Rectal smooth muscle tissue (tissue), 1 donor: ENCODE measurements around the gene APOA4.

Experiments used
- H3K27ac ChIP-seq: one replicate; pipeline ENCODE4 v1.7.0; 2013; ENCODE audit warnings: low read depth, low read length, inconsistent platforms
- H3K27me3 ChIP-seq: one replicate; pipeline ENCODE4 v1.7.0; 2013; ENCODE audit warnings: low read length; ENCODE audit not compliant: control insufficient read depth, insufficient read depth
- H3K36me3 ChIP-seq: one replicate; pipeline ENCODE4 v1.7.0; 2013; ENCODE audit warnings: low read length; ENCODE audit not compliant: control insufficient read depth, insufficient read depth
- H3K4me1 ChIP-seq: one replicate; pipeline ENCODE4 v1.7.0; 2013; ENCODE audit warnings: low read length; ENCODE audit not compliant: control insufficient read depth, insufficient read depth
- H3K4me3 ChIP-seq: one replicate; pipeline ENCODE4 v1.7.0; 2013; ENCODE audit warnings: low read length
- H3K9ac ChIP-seq: one replicate; pipeline ENCODE4 v1.7.0; 2013; ENCODE audit warnings: low read length

The APOA4 gene

DNA sequence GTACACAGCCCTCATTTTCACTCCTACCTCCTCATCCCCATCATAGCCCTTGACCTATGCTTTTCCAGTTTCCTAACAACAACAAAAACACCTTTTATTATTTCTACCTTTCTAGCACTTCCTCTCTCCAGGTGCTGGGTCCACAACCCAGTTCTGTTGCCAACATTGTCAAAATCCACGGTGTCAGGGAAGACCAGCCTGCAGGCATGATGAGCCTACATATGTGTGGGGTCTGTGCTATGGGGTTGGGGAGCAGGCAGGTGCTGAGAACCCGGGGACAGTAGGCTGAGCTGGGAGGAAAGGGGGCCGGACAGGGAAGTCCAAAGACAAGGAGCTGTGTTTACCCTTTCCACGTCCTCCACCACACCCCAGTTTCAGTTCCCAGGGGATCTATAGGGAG is 34.6 kb downstream of the APOA4 start:
- H3K27me3 ChIP-seq: no peaks in the 10 kb centered on the region
- H3K4me3 ChIP-seq: peak overlapping the region; percentile 82
- H3K36me3 ChIP-seq: peaks cover 19% of the 10 kb centered on the region
- H3K9ac ChIP-seq: peak overlapping the region; percentile 63
- H3K4me1 ChIP-seq: peaks cover 7% of the 10 kb centered on the region
- peak overlapping the region; percentile 72 for H3K27ac ChIP-seq

DNA sequence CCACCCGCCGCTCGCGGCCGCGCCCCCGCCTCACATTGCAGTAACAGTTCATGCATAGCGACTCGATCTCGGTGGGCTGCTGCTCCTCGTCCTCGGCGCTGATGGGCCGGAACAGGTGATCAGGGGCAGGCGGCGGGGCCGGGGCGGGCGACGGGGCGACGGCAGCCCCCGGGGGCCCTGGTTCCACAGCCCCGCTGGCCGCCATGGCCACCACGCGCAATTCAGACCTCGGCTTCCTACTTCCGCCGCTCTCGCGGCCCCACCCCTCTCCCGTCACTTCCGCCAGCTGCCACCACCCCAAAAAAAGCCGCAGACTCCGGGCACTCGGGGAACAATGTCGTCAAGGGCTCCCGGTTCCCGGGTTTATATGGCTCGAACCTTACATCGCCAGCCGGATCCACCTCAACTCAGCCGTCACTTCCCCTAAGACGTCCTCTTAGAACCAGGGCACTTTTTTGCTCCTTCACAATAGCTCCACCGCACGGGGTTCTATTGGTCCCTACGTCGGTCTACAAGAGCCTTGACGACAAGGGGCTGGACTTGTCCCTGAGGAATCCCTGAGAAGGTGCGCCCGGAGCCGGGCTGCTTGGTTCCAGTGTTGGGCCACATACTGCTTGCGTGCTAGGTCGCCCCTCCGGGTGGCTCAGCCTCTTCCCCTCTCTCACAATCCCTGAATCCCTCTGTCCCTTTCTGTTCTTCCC is 35.2 kb downstream of the APOA4 start, which contains the start of gene ZPR1:
Gene ZPR1, minus strand, starts transcription at position 238 of the 701 bp plus-strand sequence. Its CDS starts 33 bp downstream, at position 205.
- Histone ChIP-seq H3K36me3 (peaks cover 24% of the 10 kb centered on the region), H3K27ac (peak within 1 kb of the TSS; percentile 72), H3K4me1 (peaks cover 7% of the 10 kb centered on the region), H3K9ac (peak within 1 kb of the TSS; percentile 63), H3K27me3 (no peaks in the 10 kb centered on the region), H3K4me3 (peak within 1 kb of the TSS; percentile 82)

DNA sequence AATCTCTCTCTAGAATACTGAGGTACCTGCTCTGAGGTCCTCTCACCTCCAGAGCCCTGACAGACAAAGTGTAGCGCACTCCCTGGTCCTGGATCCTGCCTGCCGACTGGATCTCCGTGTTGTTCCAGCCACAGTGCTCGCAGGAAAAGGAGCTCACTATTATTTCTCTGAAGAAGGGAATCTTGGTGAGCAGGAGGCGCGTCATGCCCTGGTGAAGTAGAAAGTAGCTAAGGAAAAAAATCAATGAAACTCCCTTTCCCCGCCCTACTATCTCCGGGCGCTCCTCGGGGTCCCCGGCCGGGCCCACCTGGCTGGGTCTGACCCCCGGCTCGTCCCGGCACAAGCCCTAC is 35.7 kb downstream of the APOA4 start:
- peak overlapping the region; percentile 72 for H3K27ac ChIP-seq
- peak overlapping the region; percentile 17 for H3K9ac ChIP-seq
- H3K36me3 ChIP-seq: peaks cover 28% of the 10 kb centered on the region
- peak overlapping the region; percentile 82 for H3K4me3 ChIP-seq
- no peaks in the 10 kb centered on the region for H3K27me3 ChIP-seq
- peaks cover 7% of the 10 kb centered on the region for H3K4me1 ChIP-seq

DNA sequence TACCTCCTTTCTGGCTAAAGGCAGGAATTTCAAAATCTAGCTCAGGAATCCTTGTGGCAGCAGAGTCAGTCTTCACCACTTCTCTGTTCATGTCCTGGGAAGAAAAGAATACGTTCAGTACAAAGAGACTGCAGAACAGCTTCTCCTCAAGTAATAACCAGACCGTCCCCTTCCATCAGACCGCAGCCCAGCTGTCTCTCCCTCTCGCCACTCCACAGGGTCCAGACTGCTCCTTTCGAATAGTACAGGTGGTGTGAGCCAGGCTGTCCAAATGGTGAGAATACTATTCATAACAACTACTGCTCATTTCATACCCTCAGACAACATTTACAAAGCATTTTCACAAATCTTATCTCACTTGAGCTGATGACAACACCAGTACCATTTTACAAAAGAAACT is 36.1 kb downstream of the APOA4 start:
- Histone ChIP-seq H3K4me1 (peaks cover 7% of the 10 kb centered on the region), H3K4me3 (peak overlapping the region; percentile 82), H3K27me3 (no peaks in the 10 kb centered on the region), H3K36me3 (peaks cover 29% of the 10 kb centered on the region), H3K27ac (no peak overlapping the region), H3K9ac (no peak overlapping the region)

DNA sequence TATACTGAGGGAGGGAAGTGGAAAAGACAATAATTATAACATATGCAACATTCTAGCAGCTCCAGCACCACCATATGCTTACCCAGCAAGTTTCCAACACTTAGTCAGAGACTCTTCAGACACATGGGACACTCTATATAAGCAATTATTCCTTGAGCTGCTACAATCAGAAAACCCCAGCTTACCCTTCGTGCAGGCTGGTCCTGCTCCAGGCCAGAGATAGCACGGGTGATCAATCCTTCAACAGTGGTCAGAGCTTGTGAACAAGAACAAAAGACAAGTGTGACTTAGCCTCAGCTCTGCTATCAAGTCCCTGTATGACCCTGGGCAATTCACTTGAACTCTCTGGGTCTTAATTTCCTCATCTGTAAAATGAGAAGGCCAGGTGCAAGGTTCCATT is 36.8 kb downstream of the APOA4 start:
- no peak overlapping the region for H3K9ac ChIP-seq
- H3K4me1 ChIP-seq: peaks cover 4% of the 10 kb centered on the region
- peaks cover 31% of the 10 kb centered on the region for H3K36me3 ChIP-seq
- no peak overlapping the region for H3K27ac ChIP-seq
- H3K4me3 ChIP-seq: no peak overlapping the region
- H3K27me3 ChIP-seq: no peaks in the 10 kb centered on the region

DNA sequence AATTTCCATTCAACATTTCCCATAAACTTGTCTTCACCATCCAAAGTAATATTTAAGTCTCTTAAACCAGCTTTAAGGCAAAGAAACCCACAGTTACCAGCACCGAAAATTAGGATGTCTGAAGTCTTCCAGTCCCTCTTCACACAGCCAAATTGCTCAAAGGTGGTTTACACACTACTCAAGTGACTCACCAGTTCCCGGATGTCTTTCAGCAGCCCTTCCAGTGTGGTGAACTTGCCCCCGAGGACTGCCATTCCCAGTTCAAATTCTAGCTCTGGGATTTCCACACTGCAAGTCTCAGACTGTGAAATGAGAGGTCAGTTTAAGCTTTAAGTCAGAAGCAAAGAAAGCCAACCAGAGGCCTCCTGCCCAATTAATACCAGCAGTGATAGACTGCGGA is 40.4 kb downstream of the APOA4 start:
- Histone ChIP-seq H3K4me1 (peaks cover 4% of the 10 kb centered on the region), H3K27ac (no peak overlapping the region), H3K4me3 (no peak overlapping the region), H3K27me3 (no peaks in the 10 kb centered on the region), H3K36me3 (peaks cover 43% of the 10 kb centered on the region), H3K9ac (no peak overlapping the region)

DNA sequence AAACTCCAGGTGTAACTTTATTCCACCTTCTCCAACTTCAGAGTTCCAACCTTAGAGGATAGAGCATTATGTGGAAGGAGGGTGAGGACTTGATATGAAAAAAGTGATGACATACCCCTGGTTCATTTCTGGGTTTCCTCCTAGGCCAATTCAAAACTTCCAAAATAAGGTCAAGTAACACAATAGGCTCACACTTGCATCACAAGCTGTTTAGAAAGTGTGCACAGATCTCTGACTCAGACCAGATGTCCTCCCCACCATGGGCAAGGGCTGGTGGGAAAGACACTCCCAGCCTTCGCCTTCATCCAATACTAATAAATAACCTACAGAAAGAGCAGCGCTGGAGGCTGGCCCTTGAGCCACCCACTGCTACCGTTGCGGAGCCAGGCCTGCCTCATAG is 44.5 kb downstream of the APOA4 start:
- no peak overlapping the region for H3K9ac ChIP-seq
- H3K27ac ChIP-seq: no peak overlapping the region
- H3K36me3 ChIP-seq: peaks cover 26% of the 10 kb centered on the region
- peaks cover under 1% of the 10 kb centered on the region for H3K4me1 ChIP-seq
- no peaks in the 10 kb centered on the region for H3K27me3 ChIP-seq
- H3K4me3 ChIP-seq: no peak overlapping the region

DNA sequence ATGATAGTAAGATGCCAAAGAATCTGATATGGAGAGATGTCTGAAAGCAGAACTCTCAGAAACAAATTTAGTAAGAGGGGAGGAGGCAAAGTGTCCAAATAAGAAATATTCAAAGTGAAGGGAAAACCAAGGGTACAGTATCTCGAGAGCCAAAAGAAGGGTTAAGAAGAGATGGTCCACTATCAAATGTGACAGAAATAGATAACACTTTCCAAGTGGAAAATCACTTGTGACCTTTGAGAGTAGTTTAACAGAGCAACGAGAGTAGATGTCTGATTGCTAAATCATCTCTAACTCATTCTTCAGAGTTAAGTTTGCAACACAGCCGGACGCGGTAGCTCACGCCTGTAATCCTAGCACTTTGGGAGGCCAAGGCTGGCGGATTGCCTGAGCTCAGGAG is 46.0 kb downstream of the APOA4 start:
- Histone ChIP-seq H3K4me3 (no peak overlapping the region), H3K4me1 (peaks cover 4% of the 10 kb centered on the region), H3K27ac (no peak overlapping the region), H3K36me3 (peaks cover 17% of the 10 kb centered on the region), H3K9ac (no peak overlapping the region), H3K27me3 (no peaks in the 10 kb centered on the region)

DNA sequence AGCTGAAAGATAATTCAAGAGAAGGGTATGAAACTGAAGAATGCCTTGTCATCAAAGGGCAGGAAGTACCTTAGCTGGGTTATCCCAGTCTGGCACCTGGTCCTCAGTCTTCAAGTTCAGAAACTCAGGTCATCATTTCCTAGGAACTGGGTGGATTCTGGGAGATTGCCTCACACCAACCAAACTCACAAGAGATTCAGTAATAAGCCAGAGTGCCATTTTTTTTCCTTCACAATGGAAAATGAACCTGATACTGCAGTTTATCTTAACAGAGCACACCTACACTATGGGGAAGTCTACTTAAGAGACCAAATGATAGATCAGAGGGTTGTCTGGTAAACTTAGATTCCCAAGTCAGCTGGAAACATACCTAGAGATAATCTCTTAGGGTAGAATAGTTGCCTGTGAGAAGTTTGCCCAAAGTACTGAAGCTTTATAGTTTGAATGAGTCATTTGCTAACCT is 46.6 kb downstream of the APOA4 start:
- peaks cover 15% of the 10 kb centered on the region for H3K36me3 ChIP-seq
- peaks cover 9% of the 10 kb centered on the region for H3K4me1 ChIP-seq
- H3K27ac ChIP-seq: no peak overlapping the region
- H3K4me3 ChIP-seq: no peak overlapping the region
- no peak overlapping the region for H3K9ac ChIP-seq
- H3K27me3 ChIP-seq: no peaks in the 10 kb centered on the region

DNA sequence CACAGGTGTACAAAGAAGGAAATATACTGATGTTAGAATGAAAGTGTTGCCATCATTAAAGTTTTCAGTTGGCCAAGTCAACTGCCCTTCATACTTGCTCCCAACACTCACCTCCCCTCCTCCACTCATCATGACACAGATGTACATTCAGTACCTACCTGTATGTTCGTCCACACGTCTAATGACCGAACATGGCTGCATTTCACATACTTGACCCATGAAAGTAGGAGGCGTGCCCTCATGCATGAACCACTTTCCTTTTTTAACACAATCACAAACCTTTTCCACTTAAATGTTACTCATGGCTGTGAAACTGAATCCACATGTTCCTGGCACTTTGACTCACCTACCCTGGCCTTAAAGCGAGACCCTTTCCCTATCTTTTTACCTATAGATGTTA is 47.1 kb downstream of the APOA4 start:
- no peak overlapping the region for H3K27ac ChIP-seq
- H3K4me1 ChIP-seq: peaks cover 11% of the 10 kb centered on the region
- H3K4me3 ChIP-seq: no peak overlapping the region
- H3K36me3 ChIP-seq: peaks cover 15% of the 10 kb centered on the region
- no peak overlapping the region for H3K9ac ChIP-seq
- no peaks in the 10 kb centered on the region for H3K27me3 ChIP-seq

DNA sequence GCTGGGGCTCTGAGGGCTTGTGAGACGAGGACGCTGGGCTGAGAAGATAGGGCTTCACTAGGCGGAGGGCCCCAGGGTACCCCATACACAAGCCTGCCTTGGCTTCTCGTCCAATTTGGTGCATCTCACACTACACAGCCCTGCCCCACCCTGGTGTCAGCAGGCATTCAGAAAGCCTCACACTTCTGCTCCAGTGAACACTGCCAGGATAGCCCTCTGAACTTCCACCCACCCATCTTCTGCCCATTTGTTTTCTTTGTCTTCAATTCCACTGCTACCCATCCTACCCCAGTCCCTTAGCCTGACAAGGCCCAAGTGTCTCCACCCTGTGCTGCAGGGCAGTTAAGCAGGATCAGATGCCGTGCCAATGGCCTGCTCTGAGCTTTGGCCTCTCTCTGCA is 48.4 kb downstream of the APOA4 start:
- H3K36me3 ChIP-seq: peaks cover 8% of the 10 kb centered on the region
- H3K4me3 ChIP-seq: no peak overlapping the region
- peaks cover 11% of the 10 kb centered on the region for H3K4me1 ChIP-seq
- H3K27me3 ChIP-seq: no peaks in the 10 kb centered on the region
- H3K9ac ChIP-seq: no peak overlapping the region
- H3K27ac ChIP-seq: no peak overlapping the region

DNA sequence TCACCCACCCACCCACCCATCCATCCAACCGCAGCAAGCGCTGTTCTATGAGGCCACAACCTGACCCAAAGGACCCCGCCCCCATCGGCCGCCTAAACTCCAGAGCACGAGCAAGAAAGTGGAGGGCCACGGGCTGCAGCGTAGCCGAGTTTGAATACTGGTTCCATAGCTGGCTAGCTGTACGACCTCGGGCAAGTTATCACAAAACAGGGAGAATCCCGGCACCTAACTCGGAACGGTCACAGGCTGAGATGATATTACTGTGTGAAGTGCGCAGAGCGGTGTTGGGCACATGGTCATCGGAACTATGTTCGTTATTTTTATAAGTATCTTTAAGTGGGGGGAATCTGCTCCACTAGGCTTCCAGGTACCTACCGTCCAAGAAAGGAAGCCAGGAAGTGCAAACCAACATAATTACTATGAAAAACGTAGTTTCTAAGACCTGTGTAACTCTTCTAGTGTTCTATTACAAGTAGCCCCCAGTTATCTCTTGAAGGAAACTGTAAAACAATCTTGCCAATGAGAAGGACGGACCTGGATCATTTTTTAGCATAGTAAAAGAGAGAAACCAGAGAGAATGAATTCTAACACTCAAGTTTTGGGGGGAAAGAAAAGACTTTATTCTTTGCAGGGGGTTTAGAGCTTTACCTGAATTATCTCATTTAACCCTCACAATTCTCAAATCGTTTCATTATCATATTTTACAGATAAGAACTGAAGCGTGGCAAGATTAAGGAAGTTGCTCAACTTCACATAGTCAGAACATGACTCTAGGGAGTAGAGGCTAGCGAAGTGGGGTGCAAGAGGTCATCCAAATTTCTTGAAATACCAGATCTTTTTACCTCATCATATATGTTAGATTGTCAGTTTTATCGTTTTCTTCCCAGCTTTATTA is 49.7 kb downstream of the APOA4 start:
- Histone ChIP-seq H3K27ac (peak overlapping the region; percentile 88), H3K27me3 (no peaks in the 10 kb centered on the region), H3K36me3 (peaks cover 2% of the 10 kb centered on the region), H3K4me3 (peak overlapping the region; percentile 85), H3K9ac (peak overlapping the region; percentile 67), H3K4me1 (peaks cover 11% of the 10 kb centered on the region)
